GM12878 (cell line): Measurements from ENCODE around the gene RPL32. TPM values are rescaled to one million over a fixed set of nuclear protein-coding genes. Genes with fewer than 3 reads are reported as not detected.
A peak's percentile ranks its signal among the peaks of the same experiment; 100 is the strongest.

Source experiments
- CBX3 ChIP-seq: fragments of 200-600 bp; sonication (generic); IDR thresholded peaks from 2 replicates; pipeline ENCODE4 v1.6.1; 2016; ENCODE audit warnings: low read depth, borderline replicate concordance
- CEBPB ChIP-seq, 2 experiments: fragments of 150-350 bp in 1 of 2; IDR thresholded peaks; 2 replicates each; pipeline ENCODE4 v1.6.1; 2012 to 2014; ENCODE audit warnings: low read depth in 2 of 2, low read length in 2 of 2, borderline replicate concordance in 1 of 2, inconsistent platforms in 1 of 2
- CHD4 ChIP-seq: fragments of 200-600 bp; sonication (generic); IDR thresholded peaks from 2 replicates; pipeline ENCODE4 v1.6.1; 2016; ENCODE audit warnings: mild to moderate bottlenecking
- CREM ChIP-seq: IDR thresholded peaks from 2 replicates; pipeline ENCODE4 v1.6.1; 2014; ENCODE audit warnings: antibody characterized with exemption, low read depth
- DPF2 ChIP-seq: fragments of 450-650 bp; IDR thresholded peaks from 2 replicates; pipeline ENCODE4 v1.6.1; 2017; ENCODE audit warnings: mild to moderate bottlenecking
- HCFC1 ChIP-seq: fragments of 150-350 bp; IDR thresholded peaks from 2 replicates; pipeline ENCODE4 v1.6.1; 2014; ENCODE audit warnings: low read length
- HDGF ChIP-seq: fragments of 450-650 bp; IDR thresholded peaks from 2 replicates; pipeline ENCODE4 v1.6.1; 2016; ENCODE audit warnings: antibody characterized with exemption
- JUND ChIP-seq: IDR thresholded peaks from 2 replicates; pipeline ENCODE4 v1.6.1; 2012; ENCODE audit warnings: low read depth, mild to moderate bottlenecking, low read length, improper control_type of control experiment, moderate library complexity
- MYB ChIP-seq: fragments of 150-350 bp; IDR thresholded peaks from 2 replicates; pipeline ENCODE4 v1.6.1; 2014; ENCODE audit warnings: mild to moderate bottlenecking, low read depth, low read length, borderline replicate concordance
- NR2C1 ChIP-seq: fragments of 450-650 bp; IDR thresholded peaks from 2 replicates; pipeline ENCODE4 v1.6.1; 2017; ENCODE audit warnings: antibody characterized with exemption, mild to moderate bottlenecking, moderate library complexity
- NR2C2 ChIP-seq: IDR thresholded peaks from 2 replicates; pipeline ENCODE4 v1.6.1; 2011; ENCODE audit warnings: borderline replicate concordance, low read depth; ENCODE audit not compliant: control insufficient read depth, insufficient read length
- POLR2AphosphoS5 ChIP-seq: IDR thresholded peaks from 2 replicates; pipeline ENCODE4 v1.6.1; 2011; ENCODE audit warnings: mild to moderate bottlenecking, low read length, inconsistent platforms
- POU2F2 ChIP-seq: IDR thresholded peaks from 3 replicates; pipeline ENCODE4 v1.6.1; 2011; ENCODE audit warnings: low read depth, mild to moderate bottlenecking, low read length, borderline replicate concordance
- SIN3A ChIP-seq: IDR thresholded peaks from 2 replicates; pipeline ENCODE4 v1.6.1; 2012; ENCODE audit warnings: low read depth, low read length, improper control_type of control experiment
- SMAD5 ChIP-seq: IDR thresholded peaks from 2 replicates; pipeline ENCODE4 v1.6.1; 2016; ENCODE audit warnings: antibody characterized with exemption, low read depth
- SUPT20H ChIP-seq: IDR thresholded peaks from 2 replicates; pipeline ENCODE4 v1.6.1; 2011; ENCODE audit warnings: low read depth, mild to moderate bottlenecking, low read length, moderate library complexity, borderline replicate concordance; ENCODE audit not compliant: control insufficient read depth
- TCF12 ChIP-seq: IDR thresholded peaks from 2 replicates; pipeline ENCODE4 v1.6.1; 2011; ENCODE audit warnings: low read depth, mild to moderate bottlenecking, low read length
- ZNF207 ChIP-seq: fragments of 450-650 bp; IDR thresholded peaks from 2 replicates; pipeline ENCODE4 v1.6.1; 2014; ENCODE audit warnings: antibody characterized with exemption, mild to moderate bottlenecking, borderline replicate concordance
- ZNF384 ChIP-seq: IDR thresholded peaks from 2 replicates; pipeline ENCODE4 v1.6.1; 2012; ENCODE audit warnings: low read depth, mild to moderate bottlenecking, low read length, improper control_type of control experiment, borderline replicate concordance
- ZSCAN29 ChIP-seq: fragments of 450-650 bp; IDR thresholded peaks from 2 replicates; pipeline ENCODE4 v1.6.1; 2017; ENCODE audit warnings: mild to moderate bottlenecking, moderate library complexity
- ZZZ3 ChIP-seq: IDR thresholded peaks from 2 replicates; pipeline ENCODE4 v1.6.1; 2011; ENCODE audit warnings: low read depth; ENCODE audit not compliant: control insufficient read depth, insufficient read length
- polyA plus RNA-seq, 11 experiments: library from polyadenylated mRNA; depleted of rRNA in 4 of 11; unstranded in 6 of 11; stranded (reverse) in 5 of 11; fragments of >200 nt; fragmentation: Nextera tagmentation in 4 of 11; fragmentation: Illumina TruSeq in 1 of 11; extraction: Ambion mirVana in 4 of 11; extraction: Trizol in 1 of 11; gene quantifications; 1 replicate in 1 of 11; 2 replicates in 10 of 11; pipeline versions ENCODE4 v1.2.1 to v1.2.3, GENCODE V29; 2011 to 2016; ENCODE audit warnings: inconsistent platforms in 2 of 11, missing spikeins in 2 of 11, low read depth in 1 of 11
- total RNA-seq, 4 experiments: library from RNA; depleted of rRNA in 3 of 4; stranded (reverse); fragments of >200 nt in 3 of 4; fragmentation: Illumina TruSeq in 1 of 4; extraction: Trizol in 1 of 4; gene quantifications; 2 replicates each; pipeline versions ENCODE4 v1.2.1 to v1.2.3, GENCODE V29; 2013 to 2021
- TF ChIP-seq, protein P1 (sequence below): fragments of 450-650 bp; IDR thresholded peaks from 2 replicates; pipeline ENCODE4 v1.6.1; 2018; ENCODE audit warnings: mild to moderate bottlenecking, low read depth, moderate library complexity; ENCODE audit not compliant: partially characterized antibody
- TF ChIP-seq, protein P2 (sequence below): fragments of 450-650 bp; IDR thresholded peaks from 2 replicates; pipeline ENCODE4 v1.6.1; 2018; ENCODE audit warnings: borderline replicate concordance, mild to moderate bottlenecking; ENCODE audit not compliant: partially characterized antibody
- TF ChIP-seq, protein P3 (sequence below): IDR thresholded peaks from 2 replicates; pipeline ENCODE4 v1.6.1; 2011; ENCODE audit warnings: borderline replicate concordance, low read depth, mild to moderate bottlenecking, moderate library complexity, low read length; ENCODE audit not compliant: insufficient read depth, poor library complexity, severe bottlenecking

Gene RPL32
- total and polyA plus RNA-seq, 10 of the 15 experiments (the other 5 are each of a cell fraction or from before 2014, with no cell fraction given), result 1,533 to 5,147 (median 3,350) TPM

DNA sequence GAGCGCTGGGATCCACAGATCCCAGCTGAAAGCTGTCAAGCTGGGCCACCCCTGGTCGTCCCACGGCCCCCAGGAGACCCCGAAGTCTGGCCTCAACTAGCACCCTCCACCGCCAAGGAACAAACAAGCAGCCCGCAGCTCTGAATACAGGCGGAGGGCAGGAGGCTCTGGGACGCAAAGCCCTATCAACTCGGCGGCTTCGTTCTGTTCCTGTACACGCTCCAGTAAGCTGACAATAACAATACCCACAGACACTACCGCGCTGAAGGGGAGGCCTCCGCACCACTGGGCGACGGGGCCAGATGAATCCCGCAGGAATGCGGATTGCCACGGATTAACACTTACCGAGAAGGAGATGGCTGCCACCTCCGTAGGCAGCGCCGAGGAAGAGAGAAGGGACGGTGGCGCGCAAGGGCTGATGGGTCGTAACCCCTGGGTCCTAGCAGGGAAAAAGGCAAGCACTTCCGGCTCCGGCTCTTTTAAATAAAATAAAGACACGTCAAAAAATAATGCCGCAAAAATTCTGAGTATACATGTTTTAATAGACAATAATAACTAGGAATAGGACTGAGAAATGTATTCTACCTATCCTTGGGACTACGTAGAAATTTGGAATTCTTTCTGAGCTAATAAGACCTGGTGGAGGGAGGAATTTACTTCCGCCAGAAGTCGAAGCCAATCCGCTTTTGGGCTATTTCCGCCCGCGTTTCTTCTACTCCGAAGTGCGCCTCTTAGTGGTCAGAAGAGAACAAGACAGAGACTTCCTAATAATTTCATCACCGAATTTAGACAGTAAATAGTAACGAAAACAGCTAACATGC is at the start of gene RPL32 (continued):
- TF ChIP-seq, protein P1, sequence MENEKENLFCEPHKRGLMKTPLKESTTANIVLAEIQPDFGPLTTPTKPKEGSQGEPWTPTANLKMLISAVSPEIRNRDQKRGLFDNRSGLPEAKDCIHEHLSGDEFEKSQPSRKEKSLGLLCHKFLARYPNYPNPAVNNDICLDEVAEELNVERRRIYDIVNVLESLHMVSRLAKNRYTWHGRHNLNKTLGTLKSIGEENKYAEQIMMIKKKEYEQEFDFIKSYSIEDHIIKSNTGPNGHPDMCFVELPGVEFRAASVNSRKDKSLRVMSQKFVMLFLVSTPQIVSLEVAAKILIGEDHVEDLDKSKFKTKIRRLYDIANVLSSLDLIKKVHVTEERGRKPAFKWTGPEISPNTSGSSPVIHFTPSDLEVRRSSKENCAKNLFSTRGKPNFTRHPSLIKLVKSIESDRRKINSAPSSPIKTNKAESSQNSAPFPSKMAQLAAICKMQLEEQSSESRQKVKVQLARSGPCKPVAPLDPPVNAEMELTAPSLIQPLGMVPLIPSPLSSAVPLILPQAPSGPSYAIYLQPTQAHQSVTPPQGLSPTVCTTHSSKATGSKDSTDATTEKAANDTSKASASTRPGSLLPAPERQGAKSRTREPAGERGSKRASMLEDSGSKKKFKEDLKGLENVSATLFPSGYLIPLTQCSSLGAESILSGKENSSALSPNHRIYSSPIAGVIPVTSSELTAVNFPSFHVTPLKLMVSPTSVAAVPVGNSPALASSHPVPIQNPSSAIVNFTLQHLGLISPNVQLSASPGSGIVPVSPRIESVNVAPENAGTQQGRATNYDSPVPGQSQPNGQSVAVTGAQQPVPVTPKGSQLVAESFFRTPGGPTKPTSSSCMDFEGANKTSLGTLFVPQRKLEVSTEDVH, result peak; percentile 99
- TF ChIP-seq SIN3A (peak; percentile 63; the same call in 1 of the 2 replicates), ZZZ3 (peak; percentile 74), TCF12 (peak; percentile 69; the same call in 1 of the 2 replicates), HCFC1 (peak; percentile 75), JUND (no peak), MYB (no peak), SUPT20H (no peak), ZSCAN29 (no peak), DPF2 (peak; percentile 65; the same call in 1 of the 2 replicates), ZNF384 (no peak), POLR2AphosphoS5 (peak; percentile 99), CHD4 (no peak), NR2C2 (no peak), CREM (no peak), CBX3 (no peak), POU2F2 (peak; percentile 94), HDGF (peak; percentile 45; the same call in 1 of the 2 replicates), SMAD5 (peak; percentile 96), NR2C1 (peak; percentile 99), ZNF207 (peak; percentile 77; the same call in 1 of the 2 replicates), CEBPB (IDR thresholded peaks at IDR 0.05; ENCODE audit: borderline replicate concordance in 1 of 2, low read depth in 2 of 2, low read length in 2 of 2) (no peak)
- TF ChIP-seq, protein P2, sequence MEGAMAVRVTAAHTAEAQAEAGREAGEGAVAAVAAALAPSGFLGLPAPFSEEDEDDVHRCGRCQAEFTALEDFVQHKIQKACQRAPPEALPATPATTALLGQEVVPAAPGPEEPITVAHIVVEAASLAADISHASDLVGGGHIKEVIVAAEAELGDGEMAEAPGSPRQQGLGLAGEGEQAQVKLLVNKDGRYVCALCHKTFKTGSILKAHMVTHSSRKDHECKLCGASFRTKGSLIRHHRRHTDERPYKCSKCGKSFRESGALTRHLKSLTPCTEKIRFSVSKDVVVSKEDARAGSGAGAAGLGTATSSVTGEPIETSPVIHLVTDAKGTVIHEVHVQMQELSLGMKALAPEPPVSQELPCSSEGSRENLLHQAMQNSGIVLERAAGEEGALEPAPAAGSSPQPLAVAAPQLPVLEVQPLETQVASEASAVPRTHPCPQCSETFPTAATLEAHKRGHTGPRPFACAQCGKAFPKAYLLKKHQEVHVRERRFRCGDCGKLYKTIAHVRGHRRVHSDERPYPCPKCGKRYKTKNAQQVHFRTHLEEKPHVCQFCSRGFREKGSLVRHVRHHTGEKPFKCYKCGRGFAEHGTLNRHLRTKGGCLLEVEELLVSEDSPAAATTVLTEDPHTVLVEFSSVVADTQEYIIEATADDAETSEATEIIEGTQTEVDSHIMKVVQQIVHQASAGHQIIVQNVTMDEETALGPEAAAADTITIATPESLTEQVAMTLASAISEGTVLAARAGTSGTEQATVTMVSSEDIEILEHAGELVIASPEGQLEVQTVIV, result peak; percentile 93
- TF ChIP-seq, protein P3, sequence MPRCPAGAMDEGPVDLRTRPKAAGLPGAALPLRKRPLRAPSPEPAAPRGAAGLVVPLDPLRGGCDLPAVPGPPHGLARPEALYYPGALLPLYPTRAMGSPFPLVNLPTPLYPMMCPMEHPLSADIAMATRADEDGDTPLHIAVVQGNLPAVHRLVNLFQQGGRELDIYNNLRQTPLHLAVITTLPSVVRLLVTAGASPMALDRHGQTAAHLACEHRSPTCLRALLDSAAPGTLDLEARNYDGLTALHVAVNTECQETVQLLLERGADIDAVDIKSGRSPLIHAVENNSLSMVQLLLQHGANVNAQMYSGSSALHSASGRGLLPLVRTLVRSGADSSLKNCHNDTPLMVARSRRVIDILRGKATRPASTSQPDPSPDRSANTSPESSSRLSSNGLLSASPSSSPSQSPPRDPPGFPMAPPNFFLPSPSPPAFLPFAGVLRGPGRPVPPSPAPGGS, result no peak
